Measurements from ENCODE around the gene UBE4B.

DNA sequence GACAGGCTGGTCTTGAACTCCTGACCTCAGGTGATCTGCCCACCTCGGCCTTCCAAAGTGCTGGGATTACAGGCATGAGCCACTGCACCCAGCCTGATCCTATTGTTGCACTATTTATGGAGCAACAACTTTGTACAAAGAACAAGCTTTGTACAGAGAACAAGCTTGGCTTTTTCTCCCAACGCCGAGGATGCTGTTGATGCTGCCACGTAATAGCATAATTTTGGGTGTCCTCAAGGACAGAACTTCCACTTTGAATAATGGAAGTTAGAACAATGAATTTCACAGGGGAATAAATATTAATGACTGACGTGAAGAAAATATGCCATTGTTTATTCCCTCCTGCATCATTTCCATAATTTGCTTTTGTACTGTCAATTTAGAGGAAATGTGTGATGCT is 48.5 kb upstream of the UBE4B start:
- TF ChIP-seq, protein P1, sequence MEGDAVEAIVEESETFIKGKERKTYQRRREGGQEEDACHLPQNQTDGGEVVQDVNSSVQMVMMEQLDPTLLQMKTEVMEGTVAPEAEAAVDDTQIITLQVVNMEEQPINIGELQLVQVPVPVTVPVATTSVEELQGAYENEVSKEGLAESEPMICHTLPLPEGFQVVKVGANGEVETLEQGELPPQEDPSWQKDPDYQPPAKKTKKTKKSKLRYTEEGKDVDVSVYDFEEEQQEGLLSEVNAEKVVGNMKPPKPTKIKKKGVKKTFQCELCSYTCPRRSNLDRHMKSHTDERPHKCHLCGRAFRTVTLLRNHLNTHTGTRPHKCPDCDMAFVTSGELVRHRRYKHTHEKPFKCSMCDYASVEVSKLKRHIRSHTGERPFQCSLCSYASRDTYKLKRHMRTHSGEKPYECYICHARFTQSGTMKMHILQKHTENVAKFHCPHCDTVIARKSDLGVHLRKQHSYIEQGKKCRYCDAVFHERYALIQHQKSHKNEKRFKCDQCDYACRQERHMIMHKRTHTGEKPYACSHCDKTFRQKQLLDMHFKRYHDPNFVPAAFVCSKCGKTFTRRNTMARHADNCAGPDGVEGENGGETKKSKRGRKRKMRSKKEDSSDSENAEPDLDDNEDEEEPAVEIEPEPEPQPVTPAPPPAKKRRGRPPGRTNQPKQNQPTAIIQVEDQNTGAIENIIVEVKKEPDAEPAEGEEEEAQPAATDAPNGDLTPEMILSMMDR (IDR thresholded peaks at IDR 0.05), result no peak
- TF ChIP-seq, protein P2, sequence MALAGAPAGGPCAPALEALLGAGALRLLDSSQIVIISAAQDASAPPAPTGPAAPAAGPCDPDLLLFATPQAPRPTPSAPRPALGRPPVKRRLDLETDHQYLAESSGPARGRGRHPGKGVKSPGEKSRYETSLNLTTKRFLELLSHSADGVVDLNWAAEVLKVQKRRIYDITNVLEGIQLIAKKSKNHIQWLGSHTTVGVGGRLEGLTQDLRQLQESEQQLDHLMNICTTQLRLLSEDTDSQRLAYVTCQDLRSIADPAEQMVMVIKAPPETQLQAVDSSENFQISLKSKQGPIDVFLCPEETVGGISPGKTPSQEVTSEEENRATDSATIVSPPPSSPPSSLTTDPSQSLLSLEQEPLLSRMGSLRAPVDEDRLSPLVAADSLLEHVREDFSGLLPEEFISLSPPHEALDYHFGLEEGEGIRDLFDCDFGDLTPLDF (CRISPR knock-in tag; IDR thresholded peaks at IDR 0.05), result no peak
- TF ChIP-seq MYBL2 (CRISPR knock-in tag; IDR thresholded peaks at IDR 0.05) (no peak), NFYB (CRISPR knock-in tag; conservative IDR thresholded peaks at IDR 0.05; ENCODE audit: low read depth) (no peak)

All from WTC11 (cell line).